MCF 10A (cell line): Measurements from ENCODE around the gene TSC1. TPM values are rescaled to one million over a fixed set of nuclear protein-coding genes. Genes with fewer than 3 reads are reported as not detected.
A peak's percentile ranks its signal among the peaks of the same experiment; 100 is the strongest.

ENCODE experiments used
- BruUV-seq: library from RNA; stranded (reverse); fragments of 400-500 nt; replicated peaks from 2 replicates; lab custom pipeline; 2021; lab: Mats Ljungman, UMichigan
- CTCF ChIA-PET: fragments of 300-600 bp; sonication (Branson Sonifier 250); formaldehyde crosslinking; extraction: SDS; loops from one replicate; lab custom pipeline; 2021; ENCODE audit warnings: antibody characterized with exemption, inconsistent platforms; lab: Yijun Ruan, JAX
- POLR2A ChIA-PET: fragments of 300-600, 350-650 bp; sonication (Branson Sonifier 250); formaldehyde crosslinking; extraction: SDS; loops from one replicate; lab custom pipeline; 2020; ENCODE audit warnings: antibody characterized with exemption, inconsistent platforms; lab: Yijun Ruan, JAX
- DNase-seq: peaks from one replicate; pipeline ENCODE4 v3.0.0-alpha.2; 2018; ENCODE audit not compliant: unreplicated experiment
- H3K27ac Mint-ChIP-seq: one replicate; pipeline ENCODE4 v1.8.0; 2022; ENCODE audit warnings: mild to moderate bottlenecking, low read depth, mixed read lengths; ENCODE audit not compliant: unreplicated experiment
- H3K27me3 Mint-ChIP-seq: one replicate; pipeline ENCODE4 v1.8.0; 2022; ENCODE audit warnings: mixed read lengths; ENCODE audit not compliant: insufficient read depth, unreplicated experiment
- H3K36me3 Mint-ChIP-seq: one replicate; pipeline ENCODE4 v1.8.0; 2022; ENCODE audit warnings: mild to moderate bottlenecking, moderate library complexity, mixed read lengths; ENCODE audit not compliant: insufficient read depth, unreplicated experiment
- H3K4me1 Mint-ChIP-seq: one replicate; pipeline ENCODE4 v1.8.0; 2022; ENCODE audit warnings: mixed read lengths; ENCODE audit not compliant: insufficient read depth, unreplicated experiment
- H3K4me3 Mint-ChIP-seq: one replicate; pipeline ENCODE4 v1.8.0; 2022; ENCODE audit warnings: mild to moderate bottlenecking, moderate library complexity, mixed read lengths; ENCODE audit not compliant: unreplicated experiment
- H3K9me3 Mint-ChIP-seq: one replicate; pipeline ENCODE4 v1.8.0; 2022; ENCODE audit warnings: mixed read lengths; ENCODE audit not compliant: unreplicated experiment
- intact Hi-C: fragments of 100-400 bp; cut with micrococcal nuclease; formaldehyde crosslinking; loops from 2 replicates; pipeline ENCODE4 v1.14.1; 2022
- total RNA-seq: library from RNA; stranded (reverse); gene quantifications from 2 replicates; pipeline ENCODE4 v1.2.3, GENCODE V29; 2022
- TF ChIP-seq, protein P1 (sequence below): fragments of 200-600 bp; IDR thresholded peaks from one replicate; pipeline ENCODE4 v1.8.0; 2022; ENCODE audit warnings: antibody characterized with exemption, mild to moderate bottlenecking; ENCODE audit not compliant: unreplicated experiment

TSC1 gene
- total RNA-seq, 1 experiment from 2014 or later, result 36.6 TPM

DNA sequence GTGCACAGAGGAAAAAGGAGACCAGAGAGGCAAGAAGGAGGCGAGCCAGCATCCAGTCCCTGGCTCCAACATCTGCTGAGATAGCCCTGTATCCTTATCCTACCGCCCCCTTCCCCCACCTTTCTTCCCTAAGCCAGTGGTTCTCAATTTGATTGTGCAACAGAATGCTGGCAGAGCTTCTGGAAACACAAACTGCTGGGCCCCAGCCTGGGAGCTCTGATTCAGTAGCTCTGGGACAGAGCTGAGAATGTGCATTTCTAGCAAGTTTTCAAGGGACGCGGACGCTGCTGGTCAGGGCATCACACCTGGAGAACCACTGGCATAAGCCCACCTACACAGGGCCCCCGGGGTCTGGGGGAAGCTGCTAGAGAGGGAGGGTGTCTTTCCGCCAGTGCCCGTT lies 87.4 kb downstream of the TSC1 start:
- Mint-ChIP-seq H3K27me3 (peaks cover 26% of the 10 kb centered on the region), H3K27ac (no peak overlapping the region)

DNA sequence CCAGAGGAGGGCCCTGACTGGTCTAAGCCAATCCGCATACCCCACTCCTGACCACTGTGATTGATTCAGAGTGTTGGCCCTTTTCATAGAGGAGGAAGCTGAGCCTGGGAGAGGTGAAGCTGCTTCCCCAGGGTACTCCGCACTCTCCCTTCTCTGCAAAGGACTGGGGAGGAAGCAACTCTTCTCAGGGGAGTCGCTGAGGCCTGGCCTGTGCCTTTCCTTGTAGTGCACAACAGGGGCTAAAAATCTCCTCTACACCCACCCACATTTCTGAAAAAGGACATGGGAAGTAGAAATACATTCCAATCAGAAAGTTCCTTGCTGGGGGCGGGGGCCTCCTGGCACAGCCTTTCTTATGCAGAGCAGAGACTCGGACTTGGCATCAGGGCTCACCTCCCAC lies 88.5 kb downstream of the TSC1 start:
- Mint-ChIP-seq H3K27me3 (peaks cover 34% of the 10 kb centered on the region), H3K9me3 (no peaks in the 10 kb centered on the region), H3K4me3 (no peak overlapping the region), H3K36me3 (no peaks in the 10 kb centered on the region), H3K4me1 (peaks cover 5% of the 10 kb centered on the region), H3K27ac (no peak overlapping the region)
- intact Hi-C loops, result no loop called here
- POLR2A ChIA-PET, result no interaction called here
- DNase-seq, result no peak
- TF ChIP-seq, protein P1, sequence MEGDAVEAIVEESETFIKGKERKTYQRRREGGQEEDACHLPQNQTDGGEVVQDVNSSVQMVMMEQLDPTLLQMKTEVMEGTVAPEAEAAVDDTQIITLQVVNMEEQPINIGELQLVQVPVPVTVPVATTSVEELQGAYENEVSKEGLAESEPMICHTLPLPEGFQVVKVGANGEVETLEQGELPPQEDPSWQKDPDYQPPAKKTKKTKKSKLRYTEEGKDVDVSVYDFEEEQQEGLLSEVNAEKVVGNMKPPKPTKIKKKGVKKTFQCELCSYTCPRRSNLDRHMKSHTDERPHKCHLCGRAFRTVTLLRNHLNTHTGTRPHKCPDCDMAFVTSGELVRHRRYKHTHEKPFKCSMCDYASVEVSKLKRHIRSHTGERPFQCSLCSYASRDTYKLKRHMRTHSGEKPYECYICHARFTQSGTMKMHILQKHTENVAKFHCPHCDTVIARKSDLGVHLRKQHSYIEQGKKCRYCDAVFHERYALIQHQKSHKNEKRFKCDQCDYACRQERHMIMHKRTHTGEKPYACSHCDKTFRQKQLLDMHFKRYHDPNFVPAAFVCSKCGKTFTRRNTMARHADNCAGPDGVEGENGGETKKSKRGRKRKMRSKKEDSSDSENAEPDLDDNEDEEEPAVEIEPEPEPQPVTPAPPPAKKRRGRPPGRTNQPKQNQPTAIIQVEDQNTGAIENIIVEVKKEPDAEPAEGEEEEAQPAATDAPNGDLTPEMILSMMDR, result no peak
- no TSS peak for BruUV-seq
- CTCF ChIA-PET, result no interaction called here

More for the DNA sequence above, 87.4 kb downstream of the TSC1 start:
- peak; percentile 22 for DNase-seq
- no TSS peak for BruUV-seq
- Mint-ChIP-seq H3K36me3 (no peaks in the 10 kb centered on the region), H3K4me1 (peaks cover 5% of the 10 kb centered on the region), H3K4me3 (no peak overlapping the region), H3K9me3 (no peaks in the 10 kb centered on the region)
- CTCF ChIA-PET, result interaction anchor here (0.5 to 0.7 kb wide), 3 partner anchors 48 to 488 kb away, joined by 3 read pairs; no protein-coding TSS in a partner anchor
- POLR2A ChIA-PET, result interaction anchor here (0.6 kb wide), 1 partner anchor 53 kb away, joined by 3 read pairs; no protein-coding TSS in a partner anchor
- TF ChIP-seq, protein P1, result no peak
- intact Hi-C loops, result no loop called here

DNA sequence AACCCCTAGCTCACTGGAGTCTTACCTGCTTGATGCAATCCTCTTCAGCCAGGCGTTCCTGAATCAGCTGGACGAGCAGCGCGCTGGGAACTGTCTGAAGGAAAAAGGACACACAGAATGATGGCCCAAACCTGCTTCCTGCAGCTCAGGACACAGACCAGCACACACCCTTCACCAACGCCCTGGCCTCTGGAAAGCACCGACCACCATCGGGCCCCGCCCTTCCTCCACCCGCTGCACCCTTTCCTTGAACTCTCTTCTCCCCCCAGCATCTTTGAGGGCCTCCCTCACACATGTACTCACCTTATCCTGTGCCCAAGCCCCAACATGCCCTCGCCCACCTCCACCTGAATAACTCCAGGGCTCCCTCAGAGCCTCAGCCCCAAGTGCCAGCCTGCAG lies 89.6 kb downstream of the TSC1 start:
- ChIA-PET CTCF (interaction anchor here (0.6 to 1.7 kb wide), 2 partner anchors 48 to 67 kb away, joined by 3 to 5 read pairs; no protein-coding TSS in a partner anchor), POLR2A (no interaction called here)
- Mint-ChIP-seq H3K4me1 (peaks cover 5% of the 10 kb centered on the region), H3K27me3 (peaks cover 34% of the 10 kb centered on the region), H3K27ac (no peak overlapping the region), H3K4me3 (no peak overlapping the region), H3K9me3 (no peaks in the 10 kb centered on the region), H3K36me3 (no peaks in the 10 kb centered on the region)
- BruUV-seq, result no TSS peak
- TF ChIP-seq, protein P1, result no peak
- intact Hi-C loops, result no loop called here
- no peak for DNase-seq

- Mint-ChIP-seq H3K27me3 (peaks cover 34% of the 10 kb centered on the region), H3K9me3 (no peaks in the 10 kb centered on the region), H3K4me1 (peaks cover 5% of the 10 kb centered on the region), H3K4me3 (no peak overlapping the region), H3K27ac (no peak overlapping the region), H3K36me3 (no peaks in the 10 kb centered on the region)
- CTCF ChIA-PET, result interaction anchor here (0.6 kb wide), 1 partner anchor 279 kb away, joined by 5 read pairs; no protein-coding TSS in a partner anchor
- POLR2A ChIA-PET, result interaction anchor here (0.7 kb wide), 1 partner anchor 78 kb away, joined by 3 read pairs; no protein-coding TSS in a partner anchor
- intact Hi-C loops, result no loop called here
- TF ChIP-seq, protein P1, result no peak
- BruUV-seq, result no TSS peak
- DNase-seq, result no peak
These were observed 90.9 kb downstream of the TSC1 start for GRCh38 chr9:132853482-132853881.
